SK-N-SH treated with all-trans-retinoic acid at 6 μM for 48 hours (cell line): ENCODE results near the gene TMEM178B.
"Not testable (repeated sequence)": the region's sequence is repeated elsewhere in the genome, so short reads cannot be mapped to it uniquely, and the experiment has no call there.

Source experiments
- ATAC-seq: fragments of 200-7000 bp; cut with Tn5 transposase; 3 replicates; pipeline ENCODE4 v1.9.1; 2020; ENCODE audit warnings: mild to moderate bottlenecking, moderate library complexity
- BACH2 ChIP-seq: fragments of 250-450 bp; sonication (Bioruptor Pico); IDR thresholded peaks from 2 replicates; pipeline ENCODE4 v1.9.0; 2021; ENCODE audit warnings: mild to moderate bottlenecking, borderline replicate concordance
- CSDC2 ChIP-seq: fragments of 250-450 bp; sonication (Bioruptor Pico); IDR thresholded peaks from 2 replicates; pipeline ENCODE4 v1.5.0; 2020; ENCODE audit warnings: mild to moderate bottlenecking, moderate library complexity
- ISL1 ChIP-seq: fragments of 250-450 bp; sonication (Bioruptor Pico); IDR thresholded peaks from 2 replicates; pipeline ENCODE4 v2.1.2; 2022; ENCODE audit warnings: mild to moderate bottlenecking, moderate library complexity
- OSR1 ChIP-seq: fragments of 250-450 bp; sonication (Bioruptor Pico); IDR thresholded peaks from 2 replicates; pipeline ENCODE4 v1.8.0; 2022; ENCODE audit warnings: moderate library complexity, mild to moderate bottlenecking, inconsistent platforms
- RARB ChIP-seq: fragments of 250-450 bp; sonication (Bioruptor Pico); IDR thresholded peaks from 2 replicates; pipeline ENCODE4 v1.8.0; 2021; ENCODE audit warnings: mild to moderate bottlenecking, moderate library complexity
- SNAI2 ChIP-seq: fragments of 250-450 bp; sonication (Bioruptor Pico); IDR thresholded peaks from 2 replicates; pipeline ENCODE4 v1.5.0; 2020; ENCODE audit warnings: mild to moderate bottlenecking, moderate library complexity
- TCF4 ChIP-seq: fragments of 250-450 bp; sonication (Bioruptor Pico); IDR thresholded peaks from 2 replicates; pipeline ENCODE4 v1.8.0; 2021; ENCODE audit warnings: mild to moderate bottlenecking, moderate library complexity, borderline replicate concordance
- TOX ChIP-seq: fragments of 250-450 bp; sonication (Bioruptor Pico); IDR thresholded peaks from 2 replicates; pipeline ENCODE4 v1.8.0; 2021; ENCODE audit warnings: mild to moderate bottlenecking, moderate library complexity, borderline replicate concordance
- ZFP3 ChIP-seq: fragments of 250-450 bp; sonication (Bioruptor Pico); IDR thresholded peaks from 2 replicates; pipeline ENCODE4 v1.5.0; 2020; ENCODE audit warnings: mild to moderate bottlenecking, moderate library complexity
- ZNF565 ChIP-seq: fragments of 450-650 bp; formaldehyde crosslinking; conservative IDR thresholded peaks from 2 replicates; pipeline ENCODE4 v1.5.0; 2020; ENCODE audit warnings: low read depth, mild to moderate bottlenecking, moderate library complexity
- ZNF70 ChIP-seq: fragments of 450-650 bp; formaldehyde crosslinking; IDR thresholded peaks from 2 replicates; pipeline ENCODE4 v1.5.0; 2020; ENCODE audit warnings: mild to moderate bottlenecking, moderate library complexity
- ZNF8 ChIP-seq: fragments of 450-650 bp; formaldehyde crosslinking; IDR thresholded peaks from 2 replicates; pipeline ENCODE4 v1.5.0; 2020; ENCODE audit warnings: mild to moderate bottlenecking, moderate library complexity
- TF ChIP-seq, protein P1 (sequence below): fragments of 250-450 bp; sonication (Bioruptor Pico); IDR thresholded peaks from 2 replicates; pipeline ENCODE4 v1.5.0; 2020; ENCODE audit warnings: mild to moderate bottlenecking, moderate library complexity
- TF ChIP-seq, protein P2 (sequence below): fragments of 250-450 bp; sonication (Bioruptor Pico); IDR thresholded peaks from 2 replicates; pipeline ENCODE4 v1.8.0; 2020; ENCODE audit warnings: mild to moderate bottlenecking, moderate library complexity, borderline replicate concordance
- TF ChIP-seq, protein P3 (sequence below): fragments of 250-450 bp; sonication (Bioruptor Pico); IDR thresholded peaks from 2 replicates; pipeline ENCODE4 v1.5.1; 2021; ENCODE audit warnings: mild to moderate bottlenecking, moderate library complexity
- TF ChIP-seq, protein P4 (sequence below): fragments of 250-450 bp; sonication (Bioruptor Pico); IDR thresholded peaks from 2 replicates; pipeline ENCODE4 v1.8.0; 2021; ENCODE audit warnings: low read depth, mild to moderate bottlenecking, moderate library complexity, borderline replicate concordance

The TMEM178B gene

DNA sequence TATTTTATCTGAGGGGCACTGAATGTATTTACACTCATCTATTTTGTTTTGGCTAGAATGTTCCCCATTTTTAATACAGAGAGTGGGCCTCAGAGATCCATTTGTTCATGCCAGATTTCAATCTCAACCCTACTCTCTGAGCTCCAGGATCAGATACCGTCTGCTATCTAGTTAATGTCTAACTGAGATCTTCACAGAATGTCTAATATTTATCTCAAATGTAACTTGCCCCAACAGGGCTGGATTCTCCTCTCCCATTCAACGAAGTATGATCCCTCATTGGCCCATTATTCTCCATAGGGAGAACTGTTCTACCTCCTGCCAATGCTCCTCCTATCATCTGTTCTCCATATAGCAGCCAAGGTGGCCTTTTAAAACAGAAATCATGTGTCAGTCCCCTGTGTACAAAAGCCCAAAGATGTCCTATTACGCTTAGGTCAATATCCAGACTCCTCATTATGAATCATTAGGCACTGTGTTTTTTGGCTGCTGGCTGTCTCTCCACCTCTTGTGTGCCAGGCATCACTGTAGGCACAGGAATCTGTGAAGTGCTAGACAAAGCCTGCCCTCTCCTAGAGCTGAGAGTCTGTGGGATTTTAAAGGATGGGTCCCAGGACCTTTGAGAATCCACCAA lies 308.0 kb downstream of the TMEM178B start:
- ATAC-seq = no peak
- TF ChIP-seq TOX (no peak), ISL1 (CRISPR knock-in tag) (no peak), CSDC2 (no peak), ZNF565 (CRISPR knock-in tag) (no peak), SNAI2 (CRISPR knock-in tag) (no peak), RARB (CRISPR knock-in tag) (no peak), ZNF8 (no peak), ZFP3 (CRISPR knock-in tag) (no peak)
- TF ChIP-seq, protein P1, sequence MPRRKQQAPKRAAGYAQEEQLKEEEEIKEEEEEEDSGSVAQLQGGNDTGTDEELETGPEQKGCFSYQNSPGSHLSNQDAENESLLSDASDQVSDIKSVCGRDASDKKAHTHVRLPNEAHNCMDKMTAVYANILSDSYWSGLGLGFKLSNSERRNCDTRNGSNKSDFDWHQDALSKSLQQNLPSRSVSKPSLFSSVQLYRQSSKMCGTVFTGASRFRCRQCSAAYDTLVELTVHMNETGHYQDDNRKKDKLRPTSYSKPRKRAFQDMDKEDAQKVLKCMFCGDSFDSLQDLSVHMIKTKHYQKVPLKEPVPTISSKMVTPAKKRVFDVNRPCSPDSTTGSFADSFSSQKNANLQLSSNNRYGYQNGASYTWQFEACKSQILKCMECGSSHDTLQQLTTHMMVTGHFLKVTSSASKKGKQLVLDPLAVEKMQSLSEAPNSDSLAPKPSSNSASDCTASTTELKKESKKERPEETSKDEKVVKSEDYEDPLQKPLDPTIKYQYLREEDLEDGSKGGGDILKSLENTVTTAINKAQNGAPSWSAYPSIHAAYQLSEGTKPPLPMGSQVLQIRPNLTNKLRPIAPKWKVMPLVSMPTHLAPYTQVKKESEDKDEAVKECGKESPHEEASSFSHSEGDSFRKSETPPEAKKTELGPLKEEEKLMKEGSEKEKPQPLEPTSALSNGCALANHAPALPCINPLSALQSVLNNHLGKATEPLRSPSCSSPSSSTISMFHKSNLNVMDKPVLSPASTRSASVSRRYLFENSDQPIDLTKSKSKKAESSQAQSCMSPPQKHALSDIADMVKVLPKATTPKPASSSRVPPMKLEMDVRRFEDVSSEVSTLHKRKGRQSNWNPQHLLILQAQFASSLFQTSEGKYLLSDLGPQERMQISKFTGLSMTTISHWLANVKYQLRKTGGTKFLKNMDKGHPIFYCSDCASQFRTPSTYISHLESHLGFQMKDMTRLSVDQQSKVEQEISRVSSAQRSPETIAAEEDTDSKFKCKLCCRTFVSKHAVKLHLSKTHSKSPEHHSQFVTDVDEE (CRISPR knock-in tag) = no peak
- TF ChIP-seq, protein P2, sequence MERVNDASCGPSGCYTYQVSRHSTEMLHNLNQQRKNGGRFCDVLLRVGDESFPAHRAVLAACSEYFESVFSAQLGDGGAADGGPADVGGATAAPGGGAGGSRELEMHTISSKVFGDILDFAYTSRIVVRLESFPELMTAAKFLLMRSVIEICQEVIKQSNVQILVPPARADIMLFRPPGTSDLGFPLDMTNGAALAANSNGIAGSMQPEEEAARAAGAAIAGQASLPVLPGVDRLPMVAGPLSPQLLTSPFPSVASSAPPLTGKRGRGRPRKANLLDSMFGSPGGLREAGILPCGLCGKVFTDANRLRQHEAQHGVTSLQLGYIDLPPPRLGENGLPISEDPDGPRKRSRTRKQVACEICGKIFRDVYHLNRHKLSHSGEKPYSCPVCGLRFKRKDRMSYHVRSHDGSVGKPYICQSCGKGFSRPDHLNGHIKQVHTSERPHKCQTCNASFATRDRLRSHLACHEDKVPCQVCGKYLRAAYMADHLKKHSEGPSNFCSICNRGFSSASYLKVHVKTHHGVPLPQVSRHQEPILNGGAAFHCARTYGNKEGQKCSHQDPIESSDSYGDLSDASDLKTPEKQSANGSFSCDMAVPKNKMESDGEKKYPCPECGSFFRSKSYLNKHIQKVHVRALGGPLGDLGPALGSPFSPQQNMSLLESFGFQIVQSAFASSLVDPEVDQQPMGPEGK (CRISPR knock-in tag) = no peak

DNA sequence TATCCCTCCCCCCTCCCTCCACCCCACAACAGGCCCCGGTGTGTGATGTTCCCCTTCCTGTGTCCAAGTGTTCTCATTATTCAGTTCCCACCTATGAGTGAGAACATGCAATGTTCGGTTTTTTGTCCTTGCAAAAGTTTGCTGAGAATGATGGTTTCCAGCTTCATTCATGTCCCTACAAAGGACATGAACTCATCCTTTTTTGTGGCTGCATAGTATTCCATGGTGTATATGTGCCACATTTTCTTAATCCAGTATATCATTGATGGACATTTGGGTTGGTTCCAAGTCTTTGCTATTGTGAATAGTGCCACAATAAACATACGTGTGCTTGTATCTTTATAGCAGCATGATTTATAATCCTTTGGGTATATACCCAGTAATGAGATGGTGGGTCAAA lies 309.5 kb downstream of the TMEM178B start:
- ATAC-seq = not testable (repeated sequence)

DNA sequence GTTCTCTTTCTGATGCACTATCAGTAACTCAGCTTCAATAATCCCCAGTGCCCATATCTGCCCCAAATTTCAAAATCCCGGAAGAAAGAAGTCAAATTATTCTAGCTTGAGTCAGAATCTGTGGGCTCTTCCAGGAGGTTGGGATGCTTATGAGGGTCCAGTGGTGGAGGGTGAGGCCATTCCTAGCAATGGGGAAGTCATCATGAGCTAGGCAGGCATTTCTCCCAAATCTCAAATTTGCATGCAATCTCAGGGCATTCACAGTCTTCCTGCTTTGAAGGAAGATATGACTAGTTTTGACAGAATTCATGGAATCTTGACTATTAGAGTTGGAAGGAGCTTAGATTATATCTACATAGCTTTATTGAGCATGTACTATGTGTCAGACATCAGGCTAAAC lies 313.0 kb downstream of the TMEM178B start:
- TF ChIP-seq, protein P3, sequence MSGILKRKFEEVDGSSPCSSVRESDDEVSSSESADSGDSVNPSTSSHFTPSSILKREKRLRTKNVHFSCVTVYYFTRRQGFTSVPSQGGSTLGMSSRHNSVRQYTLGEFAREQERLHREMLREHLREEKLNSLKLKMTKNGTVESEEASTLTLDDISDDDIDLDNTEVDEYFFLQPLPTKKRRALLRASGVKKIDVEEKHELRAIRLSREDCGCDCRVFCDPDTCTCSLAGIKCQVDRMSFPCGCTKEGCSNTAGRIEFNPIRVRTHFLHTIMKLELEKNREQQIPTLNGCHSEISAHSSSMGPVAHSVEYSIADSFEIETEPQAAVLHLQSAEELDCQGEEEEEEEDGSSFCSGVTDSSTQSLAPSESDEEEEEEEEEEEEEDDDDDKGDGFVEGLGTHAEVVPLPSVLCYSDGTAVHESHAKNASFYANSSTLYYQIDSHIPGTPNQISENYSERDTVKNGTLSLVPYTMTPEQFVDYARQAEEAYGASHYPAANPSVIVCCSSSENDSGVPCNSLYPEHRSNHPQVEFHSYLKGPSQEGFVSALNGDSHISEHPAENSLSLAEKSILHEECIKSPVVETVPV (CRISPR knock-in tag) = no peak
- TF ChIP-seq, all 23 proteins: peak for 0

DNA sequence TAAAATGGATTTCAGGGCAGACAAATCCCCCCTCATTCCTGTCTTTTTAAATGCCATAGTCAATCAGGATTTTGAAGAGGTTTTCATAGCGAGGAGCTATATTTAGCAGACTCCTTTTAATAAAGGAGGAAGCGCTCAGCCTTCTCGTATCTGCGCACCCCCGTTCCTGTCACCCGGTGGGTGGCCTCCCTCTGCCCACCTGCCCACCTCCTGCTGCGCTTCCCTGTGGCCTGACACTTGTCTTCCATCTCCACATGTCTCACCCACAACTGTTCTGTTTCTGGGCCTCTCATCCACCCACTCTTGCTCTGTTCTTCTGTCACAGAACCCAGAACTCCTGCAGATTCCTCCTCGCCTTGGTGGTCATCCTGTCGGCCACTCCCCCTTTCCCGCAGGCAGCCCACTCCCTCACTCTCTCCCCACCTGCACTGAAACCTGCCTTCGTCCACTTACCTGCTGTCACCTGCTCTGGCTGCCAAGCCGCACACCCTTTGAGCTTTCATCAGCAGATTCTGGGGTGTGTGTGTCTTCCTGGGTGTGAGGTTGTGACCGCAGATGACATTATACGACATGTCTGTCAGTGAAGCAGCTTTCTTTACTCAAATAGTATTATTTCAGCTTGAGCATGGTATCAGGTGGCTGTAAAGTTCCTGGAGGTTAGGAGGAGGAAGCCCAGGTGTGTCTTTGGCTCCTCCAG lies 313.8 kb downstream of the TMEM178B start:
- no peak for TF ChIP-seq TOX
- TF ChIP-seq ZFP3 (CRISPR knock-in tag) = no peak
- no peak for TF ChIP-seq ZNF70 (CRISPR knock-in tag)
- TF ChIP-seq CSDC2 = no peak
- no peak for TF ChIP-seq BACH2 (CRISPR knock-in tag)
- TF ChIP-seq, protein P3 (CRISPR knock-in tag) = no peak
- no peak for TF ChIP-seq OSR1
- no peak for TF ChIP-seq TCF4
- TF ChIP-seq ZNF8 = no peak
- TF ChIP-seq, protein P4, sequence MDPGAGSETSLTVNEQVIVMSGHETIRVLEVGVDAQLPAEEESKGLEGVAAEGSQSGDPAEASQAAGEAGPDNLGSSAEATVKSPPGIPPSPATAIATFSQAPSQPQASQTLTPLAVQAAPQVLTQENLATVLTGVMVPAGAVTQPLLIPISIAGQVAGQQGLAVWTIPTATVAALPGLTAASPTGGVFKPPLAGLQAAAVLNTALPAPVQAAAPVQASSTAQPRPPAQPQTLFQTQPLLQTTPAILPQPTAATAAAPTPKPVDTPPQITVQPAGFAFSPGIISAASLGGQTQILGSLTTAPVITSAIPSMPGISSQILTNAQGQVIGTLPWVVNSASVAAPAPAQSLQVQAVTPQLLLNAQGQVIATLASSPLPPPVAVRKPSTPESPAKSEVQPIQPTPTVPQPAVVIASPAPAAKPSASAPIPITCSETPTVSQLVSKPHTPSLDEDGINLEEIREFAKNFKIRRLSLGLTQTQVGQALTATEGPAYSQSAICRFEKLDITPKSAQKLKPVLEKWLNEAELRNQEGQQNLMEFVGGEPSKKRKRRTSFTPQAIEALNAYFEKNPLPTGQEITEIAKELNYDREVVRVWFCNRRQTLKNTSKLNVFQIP (CRISPR knock-in tag) = no peak
- no peak for TF ChIP-seq SNAI2 (CRISPR knock-in tag)
- no peak for ATAC-seq

More for the DNA sequence above, 313.0 kb downstream of the TMEM178B start:
- no peak for ATAC-seq
